HS-5 (cell line): ENCODE data around the gene NPHP1.
"Not testable (repeated sequence)": the region's sequence is repeated elsewhere in the genome, so short reads cannot be mapped to it uniquely, and the experiment has no call there.

ENCODE experiments used
- DNase-seq: peaks from one replicate; pipeline ENCODE4 v3.0.0-alpha.2; 2012; ENCODE audit warnings: low read depth

The NPHP1 gene

DNA sequence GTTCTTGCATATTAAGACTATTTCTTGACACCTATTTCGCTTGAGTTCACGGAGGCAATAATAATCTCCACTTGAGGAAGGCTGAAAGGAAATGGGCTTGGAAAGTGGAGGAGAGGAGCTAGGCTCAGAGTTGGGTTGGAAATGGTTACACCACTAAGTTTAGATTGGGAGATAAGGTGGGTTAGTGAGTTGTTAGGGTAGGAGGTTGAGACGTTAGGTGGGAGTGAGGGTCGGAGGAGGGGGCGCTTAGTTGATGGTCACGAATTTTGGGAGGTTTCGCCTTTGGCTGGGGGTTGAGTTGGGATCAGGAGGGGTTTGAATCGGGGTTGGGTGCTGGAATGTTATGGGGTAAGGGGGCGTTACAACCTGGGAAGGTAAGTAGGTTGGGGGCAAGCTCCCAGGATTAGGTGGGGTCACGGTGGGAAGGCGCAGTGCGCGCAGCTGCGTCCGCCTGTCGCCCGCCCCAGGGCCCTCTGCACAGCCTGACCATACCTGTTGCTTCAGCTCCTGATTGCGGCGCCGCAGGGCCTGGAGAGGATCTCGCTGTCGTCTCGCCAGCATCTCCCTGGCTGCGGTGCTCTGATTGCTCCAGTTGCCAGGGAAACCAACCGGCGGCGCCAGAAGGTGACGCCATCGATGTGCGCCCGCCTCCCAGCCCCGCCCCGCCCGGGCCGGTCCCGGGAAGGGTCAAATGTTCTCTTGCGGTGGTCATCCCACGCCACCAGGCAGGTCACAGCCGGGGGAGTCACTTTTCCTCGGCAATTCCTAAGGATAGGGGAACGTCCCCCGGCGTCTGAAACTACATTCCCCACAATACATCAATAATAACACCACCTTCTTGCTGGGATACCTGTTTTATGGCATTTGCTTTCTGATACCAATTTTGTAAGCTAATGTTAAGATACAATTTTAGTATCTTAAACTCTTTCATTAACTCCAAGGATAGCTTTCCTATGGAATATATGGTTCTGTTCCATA is at the start of gene NPHP1:
TSS of gene NPHP1 (minus strand) at position 606 of the 978 bp plus-strand sequence. CDS start at position 561, 45 bp downstream.
- peak; percentile 38 for DNase-seq

DNA sequence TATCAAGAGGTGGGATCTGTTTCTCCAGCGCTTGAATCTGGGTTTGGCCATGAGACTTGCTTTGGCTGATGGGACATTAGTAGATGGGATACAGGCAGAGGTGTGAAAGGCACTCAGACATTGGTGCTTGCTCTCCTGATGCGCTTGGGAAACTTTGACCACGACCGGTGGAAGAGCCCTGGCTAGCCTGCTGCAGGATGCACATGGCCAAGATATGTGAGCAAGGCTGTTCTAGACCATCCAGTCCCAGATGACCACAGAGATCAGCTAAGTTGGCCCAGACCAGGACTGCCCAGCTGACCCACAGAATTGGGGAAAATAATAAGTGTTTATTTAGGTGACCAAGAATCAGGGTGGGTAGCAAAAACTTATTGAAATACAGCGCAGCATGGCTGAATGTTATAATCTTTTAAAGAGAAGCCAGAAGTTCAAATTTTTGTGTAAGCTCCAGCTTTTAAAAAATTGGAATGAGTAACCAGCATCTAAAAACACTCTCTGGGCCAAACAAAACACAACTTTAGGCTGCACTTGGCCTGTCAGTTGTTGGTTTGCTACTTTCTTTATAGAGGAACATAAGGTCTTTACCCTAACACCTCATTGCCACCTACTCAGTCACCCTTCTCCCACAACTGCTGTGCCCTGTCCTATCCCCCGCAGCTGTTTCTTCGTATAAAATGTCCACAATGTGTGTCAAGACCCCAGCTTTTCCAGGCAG is 43.4 kb upstream of the NPHP1 start:
- DNase-seq, result not testable (repeated sequence)

GRCh38 chr2:110245488-110246435 is 40.9 kb upstream of the NPHP1 start:
- not testable (repeated sequence) for DNase-seq

DNA sequence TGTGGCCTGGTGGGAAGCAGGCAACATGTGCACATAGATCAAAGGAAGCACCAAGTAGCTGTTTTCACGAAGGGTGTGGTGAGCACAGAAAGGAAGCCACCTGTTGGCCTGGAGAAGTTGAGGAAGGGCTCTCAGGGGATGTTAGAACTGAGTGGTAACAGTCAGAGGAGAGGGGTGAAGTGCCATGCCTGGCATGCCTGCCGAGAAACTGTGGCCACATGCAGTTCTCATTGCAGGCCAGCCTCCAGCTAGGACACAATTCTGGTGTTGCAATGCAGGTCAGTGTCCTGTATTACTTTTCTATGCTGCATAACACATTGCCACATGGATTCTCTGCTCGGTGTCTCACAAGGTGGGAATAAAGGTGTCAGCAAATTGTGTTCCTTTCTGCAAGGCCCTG is 38.5 kb upstream of the NPHP1 start:
- DNase-seq, result not testable (repeated sequence)

DNA sequence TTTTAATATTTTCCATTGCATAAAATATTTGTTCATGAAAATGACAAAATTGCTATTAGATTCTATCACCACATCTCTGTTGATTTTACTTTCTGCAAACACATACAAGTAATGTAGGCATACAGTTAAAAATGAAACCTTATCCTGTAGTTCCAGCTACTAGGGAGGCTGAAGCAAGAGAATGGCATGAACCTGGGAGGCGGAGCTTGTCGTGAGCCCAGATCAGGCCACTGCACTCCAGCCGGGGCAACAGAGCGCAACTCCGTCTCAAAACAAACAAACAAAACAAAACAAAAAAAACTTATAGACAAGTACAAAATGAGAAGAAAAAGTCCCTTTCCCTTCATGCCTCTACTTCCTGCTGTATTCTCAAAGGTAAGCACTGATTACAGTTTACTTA is 29.7 kb upstream of the NPHP1 start:
- not testable (repeated sequence) for DNase-seq

DNA sequence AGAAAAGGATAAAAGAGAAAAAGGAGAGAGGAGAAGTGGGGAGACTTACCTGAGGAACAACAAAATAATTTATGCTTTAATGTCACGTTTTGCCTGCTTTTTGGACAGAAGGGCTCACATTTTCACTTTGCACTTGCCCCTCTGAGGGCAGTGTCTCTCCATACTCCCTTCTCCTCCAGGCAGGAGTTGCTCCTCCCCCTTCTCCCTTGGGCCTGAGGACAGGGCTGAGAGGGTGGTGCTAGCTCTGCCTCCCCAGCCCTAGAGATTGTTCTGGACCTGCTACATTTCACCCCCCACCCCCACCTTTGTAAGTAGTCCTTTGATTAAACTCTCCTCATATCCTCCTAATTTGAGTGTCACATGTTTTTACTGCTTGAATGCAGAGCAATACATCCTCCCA is 25.1 kb upstream of the NPHP1 start:
- not testable (repeated sequence) for DNase-seq

DNA sequence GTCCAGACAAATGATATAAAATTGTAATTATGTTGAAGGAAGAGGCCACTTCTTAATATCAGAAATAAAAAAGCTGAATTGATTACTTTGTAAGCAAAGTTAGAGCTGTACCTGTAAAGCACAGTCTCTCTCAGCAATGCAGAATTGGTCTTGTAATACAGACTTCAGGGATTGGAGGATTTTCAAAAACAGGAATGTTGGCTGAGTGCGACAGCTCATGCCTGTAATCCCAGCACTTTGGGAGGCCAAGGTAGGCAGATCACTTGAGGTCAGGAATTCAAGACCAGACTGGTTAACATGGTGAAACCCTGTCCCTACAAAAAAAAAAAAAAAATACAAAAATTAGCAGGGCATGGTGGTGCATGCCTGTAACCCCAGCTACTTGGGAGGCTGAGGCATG is 17.8 kb upstream of the NPHP1 start:
- DNase-seq, result not testable (repeated sequence)

DNA sequence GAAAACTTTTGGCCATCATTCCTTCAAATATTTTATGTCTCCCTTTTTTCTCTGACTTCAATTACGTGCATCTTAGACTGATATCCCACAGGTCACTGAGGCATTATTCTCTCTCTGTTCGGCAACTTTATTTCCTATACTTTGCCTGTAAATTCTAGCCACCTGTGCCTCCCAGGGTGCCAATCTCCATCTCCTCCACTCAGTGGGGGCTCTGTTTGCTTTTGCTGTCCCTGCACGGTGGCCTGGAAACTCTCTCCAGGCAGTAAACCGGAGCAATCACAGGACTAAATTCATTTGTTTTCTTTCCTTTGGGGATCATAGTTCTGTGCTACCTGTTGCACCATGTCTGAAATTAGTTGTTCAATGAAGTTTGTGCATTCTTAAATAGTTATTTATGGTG is 17.1 kb upstream of the NPHP1 start:
- DNase-seq, result no peak

- DNase-seq, result no peak
Measured at GRCh38 chr2:110220190-110220564, 15.4 kb upstream of the NPHP1 start.

GRCh38 chr2:110219496-110220189 is 14.8 kb upstream of the NPHP1 start:
- DNase-seq, result peak; percentile 23

- not testable (repeated sequence) for DNase-seq
Measured at GRCh38 chr2:110218889-110219288, 14.1 kb upstream of the NPHP1 start.

DNA sequence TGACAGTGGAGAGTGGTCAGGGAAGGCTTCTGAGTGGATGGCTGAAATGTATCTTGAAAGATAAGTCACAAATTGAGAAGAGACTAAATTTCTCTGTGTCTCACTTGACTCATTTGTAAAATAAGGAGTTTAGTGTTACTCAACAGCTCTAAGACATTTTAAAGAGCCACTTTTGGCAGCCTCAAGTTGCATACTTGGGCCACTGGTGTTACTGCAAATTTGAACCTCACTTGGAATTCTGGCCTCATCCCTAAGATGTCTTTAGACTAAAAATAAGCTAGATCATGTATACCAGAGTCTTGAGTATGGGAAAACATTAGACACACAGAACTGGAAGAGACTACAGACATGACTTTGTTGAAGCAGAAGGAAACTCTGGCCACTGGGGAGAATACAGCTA is 12.0 kb upstream of the NPHP1 start:
- DNase-seq, result no peak

GRCh38 chr2:110216199-110216598 is 11.4 kb upstream of the NPHP1 start:
- DNase-seq, result no peak

DNA sequence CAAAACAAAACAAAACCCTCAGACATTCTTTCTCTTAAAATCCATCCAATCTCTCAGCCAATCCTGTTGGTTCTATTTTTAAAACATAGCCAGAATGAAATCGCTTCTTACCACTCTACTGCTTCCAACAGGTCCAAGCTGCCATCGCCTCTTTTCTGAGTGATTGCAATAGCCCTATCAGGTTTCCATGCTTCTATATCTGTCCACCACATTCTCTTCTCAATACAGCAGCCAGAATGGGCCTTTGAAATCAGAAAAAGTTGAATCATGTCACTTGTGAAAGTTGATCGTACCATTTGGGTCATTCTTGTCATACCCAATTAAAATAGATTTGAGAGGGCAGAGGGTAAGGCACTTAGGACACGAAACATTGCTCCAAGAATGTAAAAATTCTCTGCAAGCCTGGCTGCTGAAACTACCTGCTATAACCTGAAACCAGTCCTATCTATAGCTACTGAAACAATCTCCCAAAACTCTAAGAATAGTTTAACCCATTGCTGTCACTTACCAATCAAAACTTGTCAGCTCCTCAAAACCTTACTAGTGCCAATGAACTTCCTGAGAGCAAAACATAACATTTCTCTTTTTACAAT is 10.8 kb upstream of the NPHP1 start:
- no peak for DNase-seq

DNA sequence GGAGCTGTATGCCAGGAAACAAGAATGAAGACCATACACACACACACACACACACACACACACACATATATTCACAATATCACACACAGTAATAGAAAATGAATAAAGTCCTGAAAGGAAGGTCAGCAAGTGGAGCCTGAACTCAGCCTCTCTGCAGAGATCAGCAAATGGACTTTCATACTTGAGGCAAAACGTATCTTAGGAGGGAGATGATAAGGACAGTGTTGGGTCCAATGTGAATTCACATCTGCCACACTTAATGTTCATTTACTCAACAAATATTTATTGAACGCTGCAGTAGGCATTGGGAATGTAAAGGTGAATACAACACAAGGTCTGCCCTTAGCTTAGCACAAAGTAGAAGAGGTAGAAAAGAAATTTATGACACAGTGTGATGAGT is 10.3 kb upstream of the NPHP1 start:
- no peak for DNase-seq

- not testable (repeated sequence) for DNase-seq
Measured at GRCh38 chr2:110213522-110213921, 8.7 kb upstream of the NPHP1 start.

DNA sequence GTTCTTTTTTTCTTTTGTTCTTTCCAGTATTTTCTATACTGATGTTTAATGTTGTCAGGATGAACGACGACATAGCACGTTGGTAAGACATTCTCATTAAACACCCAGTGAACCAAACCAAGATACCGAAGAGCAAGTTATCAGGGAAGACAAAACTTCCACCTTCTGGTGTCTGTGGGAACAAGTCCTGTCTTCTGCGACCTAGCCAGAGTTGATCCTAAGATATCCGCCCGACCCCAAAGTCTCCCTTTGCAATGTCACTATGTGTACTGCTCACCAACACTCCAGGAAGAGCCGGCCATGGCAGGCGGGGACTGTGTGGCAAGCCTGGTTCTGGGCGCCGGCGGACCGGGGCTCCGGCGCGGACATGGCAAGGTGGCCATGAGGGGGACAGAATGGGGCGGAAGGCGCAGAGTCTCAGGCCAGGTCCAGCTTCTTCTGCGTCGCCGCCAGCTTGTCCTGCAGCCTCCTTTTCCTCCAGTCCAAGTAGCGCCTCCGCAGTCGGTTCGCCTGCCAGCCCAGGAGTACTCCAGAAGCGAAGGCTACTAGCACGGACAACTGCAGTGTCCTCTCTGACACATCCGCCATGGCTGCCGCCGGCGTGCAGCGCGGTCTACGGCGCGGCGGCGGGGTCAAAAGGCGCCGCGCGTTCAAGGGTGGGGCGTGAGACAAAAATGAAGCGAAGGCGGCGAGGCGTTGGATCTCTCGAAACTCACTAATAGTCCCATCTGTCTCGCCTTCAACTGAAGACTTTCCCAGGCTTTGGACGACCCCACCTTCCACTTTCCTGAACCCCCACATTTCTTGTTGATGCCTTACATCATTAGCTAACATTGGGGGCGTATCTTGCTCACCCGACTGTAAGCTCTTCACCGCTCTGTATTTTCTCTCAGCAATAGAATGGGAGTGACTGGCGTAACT is 7.4 kb upstream of the NPHP1 start, which contains the start of gene MTLN:
TSS of gene MTLN (minus strand) at position 610 of the 921 bp plus-strand sequence. CDS start at position 588, 22 bp downstream.
- DNase-seq, result peak; percentile 54

- DNase-seq, result no peak
Measured at GRCh38 chr2:110205660-110206455, 1.0 kb upstream of the NPHP1 start.

DNA sequence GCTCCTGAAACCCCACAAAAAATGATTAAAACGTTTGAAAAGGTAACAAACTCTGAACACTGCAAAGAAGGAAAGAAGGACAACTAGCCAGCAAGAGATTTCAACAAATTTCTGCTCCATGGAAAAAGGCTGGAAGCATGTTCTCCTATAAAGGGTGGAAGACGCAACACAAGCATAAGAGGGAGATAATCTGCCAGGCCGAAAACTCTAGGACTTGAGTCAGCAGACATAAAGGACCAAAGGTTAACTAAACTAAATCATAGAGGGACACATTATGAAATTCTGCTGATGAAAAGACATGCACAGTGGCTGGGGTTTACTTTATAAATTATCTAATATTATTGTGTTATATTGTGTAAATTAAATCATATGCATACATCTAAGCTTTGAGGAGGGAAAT is 6.8 kb downstream of the NPHP1 start:
- no peak for DNase-seq
